Measurements from ENCODE around the gene PHF3.

- TF ChIP-seq TAF1 (IDR thresholded peaks at IDR 0.05; ENCODE audit: borderline replicate concordance, insufficient read depth, low read length) (no peak), POLR2AphosphoS5 (IDR thresholded peaks at IDR 0.05; ENCODE audit: low read depth, low read length) (no peak)
These were observed 77.7 kb downstream of the PHF3 start for GRCh38 chr6:63713332-63713731.
